CD4-positive, alpha-beta T cell (primary cell): ENCODE data around the gene MIDN. TPM values are rescaled to one million over a fixed set of nuclear protein-coding genes. Genes with fewer than 3 reads are reported as not detected.
"Not testable (repeated sequence)": the region's sequence is repeated elsewhere in the genome, so short reads cannot be mapped to it uniquely, and the experiment has no call there.

ENCODE experiments used
- ATAC-seq: fragments of 200-7000 bp; cut with Tn5 transposase; one replicate; pipeline ENCODE4 v1.10.0; 2022; ENCODE audit warnings: mild to moderate bottlenecking; ENCODE audit not compliant: poor library complexity
- CTCF ChIA-PET: fragments of 350-600 bp; sonication (Branson Sonifier 250); formaldehyde crosslinking; loops from one replicate; lab custom pipeline; 2021; ENCODE audit warnings: antibody characterized with exemption, inconsistent platforms; lab: Charles Lee
- POLR2A ChIA-PET: fragments of 350-600 bp; sonication (Branson Sonifier 250); formaldehyde crosslinking; loops from one replicate; lab custom pipeline; 2021; ENCODE audit warnings: antibody characterized with exemption, inconsistent platforms; lab: Charles Lee
- DNase-seq, 14 experiments: peaks; one replicate each; pipeline ENCODE4 v3.0.0-alpha.2; 2013 to 2020; ENCODE audit warnings: mixed read lengths in 2 of 14
- H3K27ac ChIP-seq, 2 donors: one replicate each; pipeline versions ENCODE4 v1.5.1 to v1.7.0; 2013; ENCODE audit warnings: low read length in 2 of 2, low read depth in 1 of 2, mild to moderate bottlenecking in 1 of 2
- H3K27me3 ChIP-seq, 2 experiments: 1 replicate in 1 of 2; 2 replicates in 1 of 2; pipeline versions ENCODE4 v1.6.1 to v1.7.0; 2013; ENCODE audit warnings: low read length in 2 of 2, control low read depth in 1 of 2, mild to moderate bottlenecking in 1 of 2, moderate library complexity in 1 of 2; ENCODE audit not compliant: insufficient read depth in 2 of 2, control insufficient read depth in 1 of 2
- H3K36me3 ChIP-seq: one replicate; pipeline ENCODE4 v1.6.1; 2013; ENCODE audit warnings: low read length, control low read depth; ENCODE audit not compliant: insufficient read depth
- H3K4me1 ChIP-seq: one replicate; pipeline ENCODE4 v1.6.1; 2013; ENCODE audit warnings: low read length, control low read depth; ENCODE audit not compliant: insufficient read depth
- H3K4me3 ChIP-seq: one replicate; pipeline ENCODE4 v1.5.1; 2013; ENCODE audit warnings: mild to moderate bottlenecking, low read length, moderate library complexity
- H3K9me3 ChIP-seq, 2 experiments: 1 replicate in 1 of 2; 2 replicates in 1 of 2; pipeline versions ENCODE4 v1.6.1 to v1.7.0; 2013; ENCODE audit warnings: low read length in 2 of 2, mild to moderate bottlenecking in 2 of 2, control low read depth in 1 of 2, moderate library complexity in 1 of 2; ENCODE audit not compliant: control insufficient read depth in 1 of 2, insufficient read depth in 1 of 2
- H3K27ac Mint-ChIP-seq: one replicate; pipeline ENCODE4 v1.8.0; 2020; ENCODE audit warnings: mixed read lengths
- H3K27me3 Mint-ChIP-seq: one replicate; pipeline ENCODE4 v1.8.0; 2021; ENCODE audit warnings: mixed read lengths
- H3K36me3 Mint-ChIP-seq: one replicate; pipeline ENCODE4 v1.8.0; 2021; ENCODE audit warnings: low read depth, mixed read lengths
- H3K4me1 Mint-ChIP-seq: one replicate; pipeline ENCODE4 v1.8.0; 2021; ENCODE audit warnings: low read depth, mixed read lengths
- H3K4me3 Mint-ChIP-seq: one replicate; pipeline ENCODE4 v1.8.0; 2020; ENCODE audit warnings: mild to moderate bottlenecking, mixed read lengths
- H3K9me3 Mint-ChIP-seq: one replicate; pipeline ENCODE4 v1.8.0; 2020; ENCODE audit warnings: mixed read lengths
- CTCF ChIP-seq: fragments of 200-600 bp; IDR thresholded peaks from one replicate; pipeline ENCODE4 v1.8.0; 2022; ENCODE audit warnings: antibody characterized with exemption, mild to moderate bottlenecking
- intact Hi-C, 2 experiments: fragments of 100-400 bp; cut with DNase I in 1 of 2; cut with micrococcal nuclease in 1 of 2; formaldehyde crosslinking; loops; one replicate each; pipeline versions ENCODE4 v1.15.1 to v1.9.0; 2023 to 2025; cut with DNase I, micrococcal nuclease
- total RNA-seq, 174 experiments: library from RNA in 2 of 174; stranded (reverse) in 2 of 174; gene quantifications; one replicate each; pipeline ENCODE4 v1.2.3 and lab custom pipeline; 2021 to 2026

MIDN gene
- total RNA-seq, 2 experiments from 2014 or later: 214 to 228 TPM

- no peaks in the 10 kb centered on the region for H3K9me3 ChIP-seq
- peak overlapping the region; percentile 83 for H3K4me3 Mint-ChIP-seq
- ChIA-PET POLR2A (interaction anchor here (0.6 to 7.9 kb wide), 8 partner anchors 8 to 448 kb away, joined by 3 to 476 read pairs (median 20); partner anchors contain the start of genes ARHGAP45, CIRBP, FAM174C and PTBP1), CTCF (interaction anchor here (0.6 to 3.1 kb wide), 30 partner anchors 8 to 249 kb away, joined by 3 to 255 read pairs (median 6); partner anchors contain the start of genes ABCA7, ARHGAP45, CIRBP and CNN2)
- peaks cover 9% of the 10 kb centered on the region for H3K36me3 Mint-ChIP-seq
- peak overlapping the region; percentile 82 for H3K27ac Mint-ChIP-seq
- peaks cover 17% of the 10 kb centered on the region for H3K4me1 Mint-ChIP-seq
- no peaks in the 10 kb centered on the region for H3K9me3 Mint-ChIP-seq
- peaks cover 63% of the 10 kb centered on the region for H3K4me1 ChIP-seq
- H3K4me3 ChIP-seq: no peak overlapping the region
- no peak overlapping the region for H3K27ac ChIP-seq
- DNase-seq (peak in 3 of 14 experiments; percentile 21 to 67 (median 43)), ATAC-seq (no peak)
- TF ChIP-seq CTCF: no peak
- no peaks in the 10 kb centered on the region for H3K27me3 ChIP-seq
- peaks cover 4% of the 10 kb centered on the region for H3K27me3 Mint-ChIP-seq
- intact Hi-C loops: loop anchor here (1.0 to 10.0 kb wide), 5 partner anchors 21 to 450 kb away; partner anchors contain the start of genes CNN2 (in 1 of the 2), PTBP1 (in 1 of the 2), RNU6-2 (in 1 of the 2) and TMEM259 (in 1 of the 2)
- peaks cover 7% of the 10 kb centered on the region for H3K36me3 ChIP-seq
These were observed 3.5 kb upstream of the MIDN start for GRCh38 chr19:1244693-1245451.

GRCh38 chr19:1245494-1246264, 2.7 kb upstream of the MIDN start:
- POLR2A ChIA-PET: interaction anchor here (1.1 to 7.9 kb wide), 4 partner anchors 15 to 30 kb away, joined by 4 to 476 read pairs (median 24); partner anchors contain the start of genes CIRBP and FAM174C
- intact Hi-C loops: loop anchor here in 1 of 2 experiments (10.0 kb wide), 2 partner anchors 221 to 451 kb away; partner anchors contain the start of genes CNN2, PTBP1, RNU6-2 and TMEM259
- H3K4me1 Mint-ChIP-seq: peaks cover 17% of the 10 kb centered on the region
- CTCF ChIA-PET: interaction anchor here (1.6 to 3.1 kb wide), 2 partner anchors 19 to 114 kb away, joined by 4 to 255 read pairs; partner anchors contain the start of gene CIRBP
- no peaks in the 10 kb centered on the region for H3K27me3 ChIP-seq
- H3K27ac ChIP-seq: no peak overlapping the region
- no peak for TF ChIP-seq CTCF
- ATAC-seq: no peak
- no peaks in the 10 kb centered on the region for H3K9me3 ChIP-seq
- peaks cover 7% of the 10 kb centered on the region for H3K36me3 ChIP-seq
- H3K4me3 Mint-ChIP-seq: no peak overlapping the region
- no peaks in the 10 kb centered on the region for H3K9me3 Mint-ChIP-seq
- peaks cover 56% of the 10 kb centered on the region for H3K4me1 ChIP-seq
- H3K4me3 ChIP-seq: no peak overlapping the region
- H3K36me3 Mint-ChIP-seq: peaks cover 9% of the 10 kb centered on the region
- peak overlapping the region; percentile 56 for H3K27ac Mint-ChIP-seq
- peak in 2 of 14 experiments; percentile 19 to 59 for DNase-seq
- peaks cover 4% of the 10 kb centered on the region for H3K27me3 Mint-ChIP-seq

DNA sequence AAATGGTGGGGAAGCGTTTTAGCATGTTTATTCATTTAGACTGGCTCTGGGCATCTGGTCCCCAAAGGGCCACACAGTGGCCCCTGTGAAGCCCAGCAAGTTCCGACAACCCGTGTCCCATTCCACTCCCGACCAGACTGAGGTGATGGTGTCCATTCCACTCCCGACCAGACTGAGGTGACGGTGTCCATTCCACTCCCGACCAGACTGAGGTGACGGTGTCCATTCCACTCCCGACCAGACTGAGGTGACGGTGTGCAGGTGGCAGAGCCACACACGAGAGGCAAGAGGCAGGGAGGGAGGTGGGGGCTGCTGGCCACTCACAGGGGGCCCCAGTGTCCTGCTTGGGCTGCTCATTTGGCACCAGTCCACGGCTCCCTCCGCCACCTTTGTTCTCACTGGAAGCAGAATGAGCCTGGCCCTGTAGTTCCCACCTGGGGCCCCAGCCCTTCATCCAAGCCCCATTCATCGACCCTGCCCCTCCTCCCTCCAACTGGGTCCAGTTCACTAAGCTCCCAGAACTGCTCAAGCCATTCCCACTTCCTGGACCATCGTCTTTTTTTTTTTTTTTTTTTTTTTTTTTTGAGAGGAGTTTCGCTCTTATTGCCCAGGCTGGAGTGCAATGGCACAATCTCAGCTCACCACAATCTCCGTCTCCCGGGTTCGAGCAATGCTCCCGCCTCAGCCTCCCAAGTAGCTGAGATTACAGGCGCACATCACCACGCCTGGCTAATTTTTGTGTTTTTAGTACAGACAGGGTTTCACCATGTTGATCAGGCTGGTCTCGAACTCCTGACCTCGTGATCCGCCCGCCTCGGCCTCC, 1.9 kb upstream of the MIDN start:
- H3K27me3 ChIP-seq, H3K9me3 Mint-ChIP-seq, H3K27me3 Mint-ChIP-seq, ATAC-seq, H3K36me3 ChIP-seq, H3K9me3 ChIP-seq, H3K27ac ChIP-seq, H3K4me3 ChIP-seq: not testable (repeated sequence)
- peaks cover 52% of the 10 kb centered on the region for H3K4me1 ChIP-seq
- POLR2A ChIA-PET: interaction anchor here (0.6 to 7.9 kb wide), 6 partner anchors 12 to 193 kb away, joined by 3 to 476 read pairs (median 3); partner anchors contain the start of genes CIRBP and FAM174C
- peak overlapping the region; percentile 56 for H3K27ac Mint-ChIP-seq
- H3K4me3 Mint-ChIP-seq: peak overlapping the region; percentile 75
- CTCF ChIA-PET: interaction anchor here (0.6 to 1.2 kb wide), 2 partner anchors 20 to 249 kb away, joined by 3 to 8 read pairs; no protein-coding TSS in a partner anchor
- intact Hi-C loops: loop anchor here in 1 of 2 experiments (10.0 kb wide), 2 partner anchors 222 to 452 kb away; partner anchors contain the start of genes CNN2, PTBP1, RNU6-2 and TMEM259
- peaks cover 13% of the 10 kb centered on the region for H3K4me1 Mint-ChIP-seq
- peak in 2 of 14 experiments; percentile 28 to 54 for DNase-seq
- H3K36me3 Mint-ChIP-seq: peaks cover 12% of the 10 kb centered on the region
